IPS DF 19.7 (cell line): Measurements from ENCODE around the gene PDE4D.

ENCODE experiments used
- DNase-seq: peaks from one replicate; pipeline ENCODE4 v3.0.0-alpha.2; 2013; ENCODE audit warnings: low read depth, low spot score

PDE4D gene

DNA sequence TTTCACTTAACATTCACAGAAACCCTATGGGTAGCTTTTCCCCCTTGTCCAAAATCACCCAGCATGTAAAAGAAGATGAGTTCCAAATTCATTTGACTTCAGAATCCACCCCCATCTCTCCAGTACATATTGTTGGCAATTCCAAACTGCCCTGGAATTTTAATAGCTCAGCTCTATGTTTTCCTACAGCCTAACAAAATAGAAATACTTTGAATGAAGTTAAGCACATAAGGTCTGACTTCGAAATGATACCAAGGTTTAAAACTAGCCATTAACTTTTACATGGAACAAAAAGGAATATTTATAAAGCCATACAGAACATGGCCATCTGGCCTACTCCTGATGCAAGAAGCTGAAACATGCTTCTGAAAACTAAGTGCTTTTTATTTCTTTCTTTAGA is 634.3 kb downstream of the PDE4D start:
- DNase-seq = no peak

DNA sequence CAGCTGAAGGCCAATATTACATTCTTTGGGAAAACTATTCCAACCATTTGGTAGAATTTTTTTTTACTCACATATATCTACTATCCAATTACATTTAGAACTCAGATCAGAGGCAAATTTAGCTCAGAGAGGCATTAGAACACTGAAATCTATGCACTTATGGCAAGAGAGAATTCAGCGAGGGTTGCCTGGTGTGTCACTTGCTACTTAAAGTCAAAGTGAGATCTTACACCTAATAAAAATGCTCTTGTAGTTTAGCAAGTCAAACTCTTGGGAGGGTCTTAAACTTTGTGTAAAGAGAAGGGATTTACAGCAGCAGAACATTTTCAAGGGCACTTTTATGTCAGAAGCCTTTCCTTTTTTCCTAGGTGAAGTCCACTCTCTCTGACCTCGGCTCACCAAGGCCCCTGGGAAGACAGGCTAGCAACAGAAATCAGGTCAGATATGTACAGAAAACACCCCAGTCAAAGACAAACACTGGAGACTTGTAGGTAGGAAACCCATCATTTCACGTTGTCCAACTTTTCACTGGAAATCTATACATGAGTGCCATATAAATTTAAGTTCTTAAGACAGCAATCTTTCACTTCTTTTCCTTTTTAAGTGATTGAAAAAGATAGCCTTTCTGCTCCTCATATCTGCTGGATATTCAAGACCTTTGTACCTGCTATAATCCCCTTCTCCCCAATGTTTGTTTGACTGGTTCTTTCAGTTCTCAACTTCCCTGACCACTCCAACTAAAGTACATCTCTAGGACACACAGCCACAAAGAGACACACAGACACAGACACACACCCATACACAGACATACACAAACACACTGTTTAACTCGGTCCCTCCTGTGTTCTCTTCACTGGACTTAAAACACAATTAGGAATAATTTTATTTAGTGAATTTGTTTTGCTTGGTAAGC is 635.8 kb downstream of the PDE4D start:
- no peak for DNase-seq

DNA sequence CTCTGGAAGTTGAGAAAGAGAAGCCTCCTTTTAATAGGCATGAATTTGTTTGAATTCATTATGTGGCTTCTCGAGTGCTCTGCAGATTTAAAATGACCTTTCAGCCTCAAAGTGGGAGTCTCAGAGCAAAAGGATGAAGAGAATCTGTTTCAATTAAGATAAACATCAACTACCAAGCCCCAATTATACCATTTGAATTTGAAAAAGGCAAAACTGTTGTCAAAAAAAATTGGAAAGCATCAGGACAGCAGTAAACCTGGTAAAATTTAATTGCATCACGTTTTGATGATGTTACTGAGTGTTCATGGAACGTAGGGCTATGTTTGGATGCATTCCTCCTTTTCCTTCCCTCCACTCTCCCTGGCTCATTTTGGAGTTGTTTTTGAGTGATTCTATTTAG is 637.2 kb downstream of the PDE4D start:
- DNase-seq = no peak

DNA sequence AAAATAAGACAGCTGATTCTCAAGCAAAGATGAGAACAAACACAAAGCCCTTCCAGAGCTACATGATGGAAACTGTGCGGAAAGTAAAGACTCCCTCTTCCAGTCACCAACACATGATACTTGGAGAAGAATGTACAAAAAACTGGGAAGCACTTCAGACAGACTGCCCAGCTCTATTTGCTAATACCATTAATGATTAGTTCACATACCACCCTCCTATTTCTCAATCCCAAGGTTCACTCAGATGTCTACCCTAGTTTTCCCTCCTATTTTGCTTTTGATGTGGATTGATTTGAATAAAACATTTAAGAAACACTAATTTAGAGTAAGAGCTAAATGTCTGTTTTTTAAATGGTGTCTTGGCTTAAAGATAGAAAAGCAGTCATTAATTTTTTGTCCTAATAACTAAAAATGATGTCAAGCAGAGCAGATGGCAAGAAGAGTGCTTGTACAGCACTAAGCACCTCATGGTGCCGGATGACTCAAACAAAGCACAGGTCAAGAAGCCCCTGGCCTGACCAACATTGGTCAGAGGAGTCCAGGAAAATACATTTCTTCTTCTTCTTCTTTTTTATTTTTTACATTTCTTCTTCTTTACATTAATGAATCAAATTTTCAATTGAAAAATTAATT is 639.4 kb downstream of the PDE4D start:
- no peak for DNase-seq

DNA sequence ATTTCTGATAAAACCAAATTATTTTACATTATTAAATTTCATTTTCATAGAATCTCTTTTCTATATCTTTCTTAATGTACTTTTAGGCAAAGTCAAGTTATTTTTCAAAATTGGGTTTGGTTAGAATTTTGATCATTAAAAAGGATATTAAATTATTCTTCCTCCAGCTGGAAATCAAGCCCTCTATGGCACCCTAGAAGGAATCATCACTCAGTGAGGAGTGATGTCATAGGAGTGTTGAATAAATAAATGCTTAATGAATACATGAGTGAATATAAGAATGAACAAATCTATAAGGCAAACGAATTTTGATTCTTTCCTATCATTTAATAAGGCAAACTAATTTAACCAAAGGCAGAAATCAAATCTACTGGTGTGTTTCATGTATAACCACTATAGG is 639.9 kb downstream of the PDE4D start:
- no peak for DNase-seq

DNA sequence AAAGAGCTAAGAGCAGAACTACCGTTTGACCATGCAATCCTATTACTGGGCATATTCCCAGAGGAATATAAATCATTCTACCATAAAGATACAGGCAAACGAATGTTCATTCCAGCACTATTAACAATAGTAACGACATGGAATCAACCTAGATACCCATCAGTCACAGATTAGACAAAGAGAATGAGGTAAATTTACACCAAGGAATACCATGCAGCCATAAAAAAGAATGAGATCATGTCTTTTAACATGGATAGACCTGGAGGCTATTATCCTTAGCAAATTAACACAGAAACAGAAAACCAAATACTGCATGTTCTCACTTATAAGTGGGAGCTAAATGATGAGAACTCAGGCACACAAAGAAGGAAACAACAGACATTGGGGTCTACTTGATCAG is 641.9 kb downstream of the PDE4D start:
- DNase-seq = no peak

DNA sequence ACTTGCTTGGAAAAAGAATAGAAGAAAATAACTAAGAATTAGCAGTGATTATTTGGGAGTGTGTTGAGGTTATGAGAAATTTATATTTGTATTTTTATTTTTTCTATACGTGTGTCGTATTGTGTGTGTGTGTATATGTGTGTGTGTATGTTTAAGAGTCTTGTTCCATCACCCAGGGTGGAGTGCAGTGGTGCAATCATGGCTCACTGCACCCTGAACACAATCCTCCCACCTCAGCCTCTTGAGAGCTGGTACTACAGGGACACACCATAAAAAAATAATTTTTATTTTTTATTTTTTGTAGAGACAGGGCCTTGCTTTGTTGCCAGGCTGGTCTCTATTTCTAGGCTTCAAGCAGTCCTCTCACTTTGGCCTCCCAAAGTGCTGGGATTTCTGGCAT is 643.8 kb downstream of the PDE4D start:
- DNase-seq = no peak

DNA sequence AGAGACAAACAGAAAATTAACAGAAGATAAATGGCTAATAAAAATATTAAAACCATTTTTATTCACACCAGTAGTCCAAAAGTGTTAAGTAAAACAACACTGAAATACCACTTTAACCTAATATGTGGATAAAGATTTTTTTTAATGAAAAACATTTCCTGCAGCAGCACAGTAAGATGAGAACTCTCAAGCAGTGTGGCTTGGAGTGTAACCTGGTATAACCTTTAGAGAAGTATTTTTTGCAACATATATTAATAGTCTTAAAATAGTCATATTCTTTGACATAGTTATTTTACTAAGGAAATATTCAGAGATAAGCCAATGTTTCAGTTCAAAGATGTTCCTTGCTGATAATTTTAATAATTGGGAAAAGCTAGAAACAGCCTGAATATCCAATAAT is 644.4 kb downstream of the PDE4D start:
- no peak for DNase-seq

DNA sequence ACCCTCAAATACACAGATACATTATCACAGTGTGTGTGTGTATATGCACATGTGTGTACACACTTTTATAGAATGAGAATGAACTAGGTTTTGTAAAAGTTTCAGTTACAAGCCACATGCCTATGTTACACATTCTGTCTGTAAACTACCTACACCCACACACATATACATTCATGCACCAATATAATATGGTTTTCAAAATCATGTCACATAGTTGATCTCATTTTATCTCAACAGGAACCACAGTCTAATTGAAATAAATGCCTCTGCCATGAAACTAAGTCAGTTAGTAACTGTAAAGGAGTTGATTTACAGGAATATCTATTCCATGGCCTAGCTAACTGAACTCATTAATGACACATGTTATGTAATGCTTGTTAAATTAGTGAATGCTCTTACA is 646.6 kb downstream of the PDE4D start:
- DNase-seq = no peak

DNA sequence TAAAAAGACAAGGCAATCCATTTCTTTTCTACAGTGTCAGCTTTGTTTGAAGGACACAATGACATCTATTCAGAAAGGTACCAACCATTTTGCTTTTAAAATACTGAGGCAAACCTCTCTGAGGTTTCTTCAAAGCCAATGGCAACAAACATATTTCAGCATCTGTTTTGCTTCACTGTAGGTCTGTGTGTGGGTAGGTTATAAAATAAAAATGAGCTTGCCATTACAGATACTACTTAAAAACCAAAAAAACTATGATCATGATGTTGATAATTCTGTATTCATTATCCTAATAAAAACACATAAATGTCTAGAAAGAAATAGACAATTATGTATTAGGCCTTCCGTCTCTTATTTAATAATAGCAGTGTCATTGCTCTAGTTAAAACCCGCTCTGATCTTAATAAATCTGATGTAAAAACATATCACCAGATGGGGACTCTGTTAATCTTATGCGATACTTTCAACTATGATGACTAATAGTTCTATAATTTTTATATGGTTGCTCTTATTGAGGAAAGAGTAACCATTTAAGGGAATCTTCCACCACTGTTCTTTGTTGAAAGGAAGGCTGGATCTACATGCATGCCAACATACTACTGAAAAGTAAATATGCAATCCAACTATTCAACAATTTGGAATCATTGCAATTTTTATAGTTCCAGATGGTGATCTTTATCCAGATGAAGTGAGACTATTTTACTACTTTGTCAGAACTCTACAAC is 647.2 kb downstream of the PDE4D start:
- DNase-seq = no peak

DNA sequence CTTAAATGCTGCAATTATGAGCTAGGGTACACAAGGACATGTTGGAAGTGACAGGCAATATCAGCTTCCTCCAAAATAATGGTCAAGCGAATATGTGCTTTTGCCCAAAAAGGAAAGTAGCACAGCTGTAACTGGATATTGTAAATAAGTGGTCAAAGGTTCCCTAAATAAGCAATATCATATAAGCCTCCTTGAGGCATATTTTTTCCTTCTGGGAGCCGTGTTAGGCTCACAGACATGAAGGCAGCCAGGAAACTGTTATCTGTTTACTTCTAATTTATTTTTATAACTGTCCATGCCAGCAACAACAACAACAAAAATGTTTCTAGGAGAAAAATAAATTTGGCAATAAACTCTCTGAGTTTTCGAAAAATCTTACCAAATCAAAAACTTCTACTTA is 648.3 kb downstream of the PDE4D start:
- no peak for DNase-seq

DNA sequence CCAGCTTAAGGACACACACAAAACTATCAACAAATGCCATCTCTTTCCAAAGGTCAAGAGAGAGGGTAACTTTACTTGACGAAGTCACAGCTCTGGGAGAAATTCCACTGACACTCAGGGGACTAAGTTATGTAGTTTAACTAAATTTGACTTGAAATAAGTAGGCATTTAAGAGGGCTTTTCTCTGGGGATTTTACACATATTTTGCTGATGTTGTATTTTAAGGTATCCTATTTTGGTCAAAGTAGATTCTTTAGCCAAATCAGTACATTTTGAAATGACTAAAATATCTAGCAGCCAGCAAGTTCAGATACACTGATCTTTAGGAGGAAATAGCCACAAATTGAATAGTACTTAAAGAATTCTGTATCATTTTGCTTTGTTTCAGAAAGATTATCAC is 652.0 kb downstream of the PDE4D start:
- DNase-seq = no peak

DNA sequence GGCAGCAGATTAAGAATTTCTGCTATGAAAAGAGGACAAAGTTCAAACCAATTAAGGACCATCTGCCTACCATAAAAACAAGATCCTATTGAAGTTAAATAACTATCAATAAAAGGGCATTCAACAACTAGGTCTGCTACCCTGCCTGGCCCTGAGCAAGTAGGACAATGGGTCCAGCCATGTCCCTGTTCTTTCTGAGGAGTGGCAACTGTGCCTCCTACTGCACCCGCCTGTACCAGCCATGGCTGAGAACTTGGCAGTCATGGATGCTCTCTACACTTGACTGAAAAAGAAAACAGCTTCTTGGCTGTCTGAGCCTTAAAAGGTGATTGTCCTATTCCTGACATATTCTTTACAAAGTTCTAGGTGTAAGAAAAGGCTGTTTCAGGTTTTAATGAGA is 652.4 kb downstream of the PDE4D start:
- DNase-seq = no peak

DNA sequence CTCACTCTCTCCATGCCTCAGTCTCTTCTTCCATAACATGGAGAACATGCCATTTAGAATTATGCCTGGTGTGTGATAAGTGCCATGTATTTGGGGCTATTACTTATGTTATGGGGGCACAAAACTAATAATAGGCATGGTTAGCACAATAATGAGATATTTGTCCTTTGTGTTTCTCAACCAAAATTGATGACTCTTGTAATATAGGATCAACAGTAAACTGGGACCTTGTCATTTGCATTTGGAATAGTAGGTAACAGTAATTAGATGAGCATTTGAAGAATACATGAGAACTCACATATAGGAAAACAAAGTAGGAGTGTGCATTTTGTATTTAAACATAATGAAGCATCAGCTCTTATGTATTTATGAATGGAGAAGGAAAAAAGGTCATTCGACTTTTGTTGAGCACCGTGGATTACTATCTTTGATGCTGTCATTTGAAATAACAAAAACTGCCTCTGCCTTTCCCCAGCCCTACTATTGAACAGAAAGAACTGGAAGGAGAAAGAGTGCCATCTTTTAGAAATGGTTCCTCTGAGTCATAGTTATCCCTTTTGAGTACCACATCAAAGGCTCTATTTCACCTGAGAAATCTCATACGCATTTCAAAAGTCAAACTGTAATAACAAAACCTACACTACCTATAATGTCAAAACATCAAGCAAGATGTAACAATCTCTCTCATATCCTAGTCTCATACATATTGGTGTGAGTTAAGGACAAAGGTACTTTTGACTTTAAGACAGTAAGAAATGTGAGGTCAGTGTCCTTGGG is 655.2 kb downstream of the PDE4D start:
- DNase-seq = no peak

DNA sequence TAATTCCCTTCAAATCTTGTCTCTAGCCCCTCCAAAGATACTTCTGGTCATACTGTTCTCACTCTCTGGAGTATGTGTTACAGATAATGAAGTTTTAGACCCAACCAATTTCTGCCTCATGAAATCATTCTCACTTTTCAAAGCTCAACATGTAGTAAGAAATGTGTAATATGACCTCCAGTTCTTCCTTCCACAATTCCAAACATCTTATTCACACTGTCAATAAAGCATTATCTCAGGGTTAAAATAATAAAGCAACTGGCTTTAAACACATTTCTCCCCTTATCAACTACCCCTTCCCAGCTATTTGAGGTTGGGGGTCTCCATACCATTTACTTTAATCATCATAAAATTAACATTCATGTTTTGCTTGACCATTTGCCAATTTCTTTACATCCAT is 656.5 kb downstream of the PDE4D start:
- no peak for DNase-seq

DNA sequence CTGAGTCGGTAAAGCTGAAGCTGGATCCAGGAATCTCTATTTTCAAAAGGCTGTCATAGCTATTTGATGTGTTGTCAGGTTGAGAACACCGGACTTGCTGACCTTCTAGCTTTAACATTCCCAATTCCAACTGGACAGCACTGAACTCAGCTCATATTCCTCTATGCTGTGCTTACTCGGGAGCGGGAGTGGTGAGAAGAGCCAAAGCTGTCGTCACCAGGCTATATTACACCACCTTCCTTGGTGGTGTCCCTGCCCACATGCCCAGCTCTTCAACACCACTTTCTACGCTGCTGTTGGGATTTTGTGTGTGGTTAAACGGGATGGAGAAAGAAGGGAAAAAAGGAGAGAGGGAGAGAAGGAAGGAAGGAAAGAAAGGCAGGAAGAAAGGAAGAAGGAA is 657.1 kb downstream of the PDE4D start:
- DNase-seq = no peak

DNA sequence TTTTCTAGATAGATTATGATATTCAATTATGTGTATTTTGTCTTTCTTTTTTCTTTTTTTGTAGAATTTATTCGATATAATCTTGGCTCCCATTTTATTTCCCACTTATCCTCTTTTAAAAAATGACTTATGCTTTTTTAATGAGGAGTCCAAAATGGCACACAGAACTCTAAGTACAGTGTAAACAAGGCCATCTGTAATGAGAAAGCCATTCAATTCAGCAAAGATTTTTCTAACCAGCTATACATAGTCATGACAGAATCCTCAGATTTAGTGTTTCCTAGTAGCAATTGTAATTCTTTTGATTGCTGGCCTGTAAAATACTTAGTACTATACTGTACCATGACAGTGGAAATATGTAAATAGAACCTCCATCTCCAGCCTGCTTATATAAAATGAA is 659.3 kb downstream of the PDE4D start:
- no peak for DNase-seq

DNA sequence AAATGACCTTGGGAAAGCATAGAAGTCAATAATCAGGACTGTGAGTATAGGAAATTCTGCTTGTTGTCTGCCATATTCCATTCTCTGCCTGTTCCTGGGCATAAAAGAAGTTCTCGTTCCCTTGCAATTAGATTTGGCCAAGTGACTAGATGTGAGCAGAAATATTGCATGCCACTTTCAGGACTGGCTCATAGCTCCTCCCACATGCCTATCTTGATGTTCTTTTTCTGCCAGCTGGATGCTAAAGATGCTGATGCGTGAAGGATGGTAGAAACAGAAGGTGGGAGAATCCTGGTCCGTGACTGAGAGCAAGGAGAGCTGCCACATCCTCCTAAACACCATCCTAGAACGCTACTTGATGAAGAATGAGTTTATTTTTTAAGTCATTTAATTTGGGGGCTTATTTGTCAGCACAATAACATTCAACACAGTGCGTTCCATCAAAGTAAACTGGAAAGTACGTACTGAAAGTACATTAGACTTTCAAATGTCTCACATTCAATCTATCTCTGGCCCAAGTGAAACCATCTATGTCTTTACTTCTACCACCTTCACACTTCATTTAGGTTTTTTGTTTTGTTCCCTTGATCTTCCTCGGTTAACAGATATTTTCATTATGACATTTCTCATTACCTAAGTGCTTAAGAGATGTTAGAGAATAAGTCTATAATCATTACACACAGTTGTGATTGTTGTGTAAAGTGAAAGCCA is 662.1 kb downstream of the PDE4D start:
- no peak for DNase-seq

DNA sequence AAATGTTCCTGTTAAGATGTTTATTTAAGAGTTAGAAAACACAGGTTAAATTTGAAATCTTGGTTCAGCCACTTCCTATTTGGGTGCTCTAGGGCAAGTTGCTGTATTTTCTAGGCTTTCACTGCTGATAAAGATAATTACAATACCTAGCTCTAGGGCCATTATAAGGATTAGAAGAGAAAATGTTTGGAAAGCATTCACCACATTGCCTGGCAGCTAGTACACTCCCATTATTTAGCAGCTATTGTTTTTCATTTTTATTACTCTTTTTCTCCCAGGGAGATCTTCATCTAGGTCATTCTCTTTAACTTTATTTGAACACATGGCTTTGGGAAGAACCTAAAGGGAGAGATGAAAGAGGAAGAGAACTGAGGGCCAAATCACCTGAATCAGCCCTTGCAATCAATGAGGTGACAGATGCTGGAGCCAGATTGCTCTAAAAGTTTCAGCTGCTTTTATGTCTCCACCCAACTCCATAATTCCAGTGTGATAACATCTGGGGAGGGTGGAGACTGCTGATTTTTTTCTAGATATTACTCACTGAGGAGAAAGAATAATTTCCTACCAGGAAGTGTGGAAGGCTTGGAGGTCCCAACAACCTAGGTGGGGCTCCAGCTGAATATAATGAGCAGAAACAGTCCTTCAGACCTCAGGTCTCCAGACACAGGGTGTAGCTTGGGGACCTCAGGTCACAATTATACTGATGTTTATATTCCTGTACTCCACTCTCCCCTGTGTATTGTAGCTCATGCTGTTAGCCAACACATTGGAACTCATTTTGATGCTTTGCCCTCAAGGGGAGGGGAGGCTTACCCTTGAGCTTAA is 670.6 kb downstream of the PDE4D start:
- no peak for DNase-seq

DNA sequence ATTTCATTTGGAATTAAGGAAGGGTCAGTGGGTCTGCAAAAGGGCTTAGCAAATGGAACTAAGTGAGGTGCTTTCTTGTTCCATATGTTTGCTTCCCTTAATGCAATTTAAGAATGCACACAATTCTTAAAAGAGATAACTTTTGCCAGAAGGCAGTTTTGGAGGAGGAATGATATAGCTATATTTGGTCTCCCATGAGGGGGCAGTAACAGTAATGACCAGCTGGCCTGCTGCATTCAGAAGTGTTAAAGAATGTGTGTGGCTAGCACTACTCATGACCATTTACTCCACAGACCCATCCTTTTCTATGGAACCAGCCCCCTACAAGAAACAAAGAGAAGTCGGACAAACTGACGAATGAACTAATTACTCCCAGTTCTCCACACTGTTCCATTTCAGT is 671.8 kb downstream of the PDE4D start:
- DNase-seq = no peak
